CD4-positive, alpha-beta T cell treated with Interleukin-2 at 100 ng/mL for 4 hours (primary cell): Measurements from ENCODE around the gene DUSP16.
"Not testable (repeated sequence)": the region's sequence is repeated elsewhere in the genome, so short reads cannot be mapped to it uniquely, and the experiment has no call there.

ENCODE experiments used
- DNase-seq: peaks from one replicate; pipeline ENCODE4 v3.0.0-alpha.2; 2020; ENCODE audit warnings: low spot score

Gene DUSP16

GRCh38 chr12:12520273-12520672, 42.4 kb downstream of the DUSP16 start:
- no peak for DNase-seq

GRCh38 chr12:12519354-12519998, 43.2 kb downstream of the DUSP16 start:
- DNase-seq, result no peak

DNA sequence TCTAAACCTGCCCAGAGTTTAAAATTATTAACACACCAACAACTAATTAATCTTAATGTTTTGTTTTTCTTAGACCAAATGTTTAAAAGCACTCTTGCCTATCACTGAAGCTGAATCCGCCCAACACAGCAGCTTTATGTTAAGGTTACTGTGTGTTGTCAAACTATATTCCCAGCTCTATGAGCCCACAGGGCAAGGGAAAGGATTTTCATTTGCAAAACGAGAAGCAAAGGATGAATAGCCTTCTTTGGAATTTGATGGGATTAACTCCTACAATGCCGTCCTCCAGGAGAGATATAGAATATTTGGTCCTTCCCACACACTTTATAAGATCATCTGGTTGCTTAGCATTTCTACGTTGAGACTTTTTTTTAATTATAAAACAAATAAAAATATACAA, 43.7 kb downstream of the DUSP16 start:
- DNase-seq, result no peak

DNA sequence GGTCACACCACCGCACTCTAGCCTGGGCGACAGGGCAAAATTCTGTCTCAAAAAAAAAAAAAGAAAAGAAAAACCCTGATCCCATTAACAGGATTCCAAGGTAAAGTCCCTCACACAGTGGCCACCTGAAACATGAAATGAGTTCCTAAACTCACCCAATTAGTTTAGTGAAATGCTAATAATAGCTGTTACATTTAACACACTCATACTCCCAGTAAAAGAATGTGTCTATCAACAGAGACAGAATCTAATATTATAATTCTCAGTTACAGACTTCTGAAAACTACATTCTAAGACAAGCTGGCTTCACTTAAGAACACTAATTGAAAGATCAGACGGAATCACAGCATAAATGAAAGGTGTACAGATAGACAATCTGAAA, 44.2 kb downstream of the DUSP16 start:
- DNase-seq, result no peak

- DNase-seq, result no peak
These were observed 49.2 kb downstream of the DUSP16 start for GRCh38 chr12:12513416-12514006.

DNA sequence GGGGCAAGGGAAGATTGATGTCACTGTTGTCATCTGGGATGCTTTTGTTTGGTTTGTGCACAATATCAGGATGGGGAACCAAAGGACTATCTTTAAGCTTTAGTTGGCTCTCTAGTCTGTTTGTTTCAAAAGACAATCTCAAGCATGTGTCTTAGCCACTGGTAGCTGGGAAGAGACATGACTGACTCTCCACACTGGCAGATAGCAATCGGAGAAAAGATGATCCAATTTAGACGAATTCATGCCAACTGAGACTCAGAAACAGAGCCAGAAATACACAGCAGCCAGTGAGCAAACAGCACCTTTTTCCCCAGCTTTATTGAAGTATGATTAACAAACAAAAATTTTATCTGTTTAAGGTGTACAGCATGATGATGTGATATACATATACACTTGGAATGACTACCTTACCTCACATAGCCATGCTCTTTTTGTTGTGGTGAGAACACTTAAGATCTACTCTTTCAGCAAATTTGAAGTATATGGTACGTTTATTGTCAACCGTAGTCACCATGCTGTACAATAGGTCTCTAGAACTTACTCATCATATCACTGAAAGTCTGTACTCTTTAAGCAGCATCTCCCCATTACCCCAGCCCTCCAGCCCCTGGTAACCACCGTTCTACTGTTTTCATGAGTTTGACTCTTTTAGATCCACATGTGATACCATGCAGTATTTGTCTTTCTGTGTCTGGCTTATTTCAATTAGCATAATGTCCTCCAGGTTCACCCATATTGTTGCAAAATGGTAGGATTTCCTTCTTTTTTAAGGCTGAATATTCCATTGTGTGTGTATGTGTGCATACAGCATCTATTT, 50.6 kb downstream of the DUSP16 start:
- no peak for DNase-seq

DNA sequence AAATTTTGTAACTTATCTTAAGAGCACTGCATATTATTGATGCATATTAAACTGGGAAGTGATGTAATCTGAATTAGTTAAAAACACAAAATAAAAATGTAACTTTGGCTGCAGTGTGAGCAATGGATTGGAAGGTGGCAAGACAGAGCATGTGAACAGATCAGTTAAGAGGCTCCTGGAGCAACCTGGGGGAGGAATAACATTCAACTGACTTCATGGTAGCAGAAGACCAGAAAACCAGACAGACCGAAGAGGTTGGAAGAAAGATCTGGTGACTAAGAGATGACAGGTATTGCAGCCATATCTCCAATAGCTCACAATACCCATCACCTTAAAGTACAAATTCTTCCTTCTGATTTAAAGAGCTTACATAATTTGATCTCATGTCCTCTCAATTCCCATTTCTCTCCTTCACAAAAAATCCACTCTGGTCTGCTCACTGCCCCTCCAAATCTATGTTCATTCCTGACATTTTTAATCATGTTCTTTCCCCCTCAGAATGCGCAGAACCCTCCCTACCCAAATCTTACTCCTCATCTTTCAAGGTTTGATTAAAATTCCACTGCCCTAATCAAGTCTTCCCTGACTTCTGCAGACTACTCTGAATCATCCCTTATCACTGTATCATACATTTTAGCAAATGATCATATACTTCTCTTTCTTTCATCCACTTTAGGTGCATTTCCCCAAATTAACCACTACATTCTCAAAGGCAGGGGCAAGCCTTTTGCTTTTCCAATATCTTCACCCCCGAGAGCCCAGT, 51.5 kb downstream of the DUSP16 start:
- DNase-seq, result no peak

- DNase-seq, result no peak
These were observed 52.1 kb downstream of the DUSP16 start for GRCh38 chr12:12510551-12510950.

- DNase-seq, result no peak
These were observed 52.5 kb downstream of the DUSP16 start for GRCh38 chr12:12510141-12510540.

DNA sequence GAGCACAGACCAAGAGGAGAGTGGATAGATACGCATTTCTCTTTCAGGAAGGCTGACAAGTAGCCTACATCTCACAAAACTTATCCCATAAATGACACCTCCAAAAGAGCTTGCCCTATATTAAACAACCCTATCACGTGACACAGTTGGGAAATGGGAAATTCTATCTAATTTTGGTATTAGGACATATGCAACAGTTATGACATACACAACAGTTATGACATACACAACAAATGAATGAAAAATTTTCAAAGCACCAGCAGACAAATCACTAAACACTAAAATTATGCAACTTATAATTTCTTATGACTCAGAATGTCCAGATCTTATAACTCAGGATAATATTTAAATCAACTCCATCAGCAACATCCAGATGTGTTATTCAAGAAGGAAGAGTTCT, 54.1 kb downstream of the DUSP16 start:
- no peak for DNase-seq

DNA sequence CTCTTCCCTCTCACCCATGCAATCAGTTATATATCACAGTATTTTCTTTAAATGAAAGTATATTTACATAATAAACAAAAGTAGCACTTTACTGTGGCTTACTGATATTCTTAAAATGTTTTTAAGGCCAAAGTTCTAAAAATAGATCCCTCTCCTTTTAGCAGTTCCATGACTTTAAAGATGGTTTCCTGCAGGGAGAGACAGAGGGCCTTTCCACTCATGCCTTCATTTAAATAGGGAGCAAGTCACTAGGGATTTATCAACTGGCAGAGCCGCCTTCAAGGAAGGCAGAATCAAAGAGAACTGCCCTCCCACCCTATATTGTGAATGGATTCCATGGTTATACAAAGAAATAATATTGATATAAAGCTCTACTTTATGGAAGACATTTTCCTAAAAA, 55.5 kb downstream of the DUSP16 start:
- DNase-seq, result no peak

- DNase-seq, result no peak
These were observed 56.2 kb downstream of the DUSP16 start for GRCh38 chr12:12506496-12506890.

GRCh38 chr12:12505544-12506495, 56.8 kb downstream of the DUSP16 start:
- peak; percentile 24 for DNase-seq

GRCh38 chr12:12503384-12504078, 59.1 kb downstream of the DUSP16 start:
- peak; percentile 49 for DNase-seq

GRCh38 chr12:12502815-12503151, 59.9 kb downstream of the DUSP16 start:
- DNase-seq, result no peak

DNA sequence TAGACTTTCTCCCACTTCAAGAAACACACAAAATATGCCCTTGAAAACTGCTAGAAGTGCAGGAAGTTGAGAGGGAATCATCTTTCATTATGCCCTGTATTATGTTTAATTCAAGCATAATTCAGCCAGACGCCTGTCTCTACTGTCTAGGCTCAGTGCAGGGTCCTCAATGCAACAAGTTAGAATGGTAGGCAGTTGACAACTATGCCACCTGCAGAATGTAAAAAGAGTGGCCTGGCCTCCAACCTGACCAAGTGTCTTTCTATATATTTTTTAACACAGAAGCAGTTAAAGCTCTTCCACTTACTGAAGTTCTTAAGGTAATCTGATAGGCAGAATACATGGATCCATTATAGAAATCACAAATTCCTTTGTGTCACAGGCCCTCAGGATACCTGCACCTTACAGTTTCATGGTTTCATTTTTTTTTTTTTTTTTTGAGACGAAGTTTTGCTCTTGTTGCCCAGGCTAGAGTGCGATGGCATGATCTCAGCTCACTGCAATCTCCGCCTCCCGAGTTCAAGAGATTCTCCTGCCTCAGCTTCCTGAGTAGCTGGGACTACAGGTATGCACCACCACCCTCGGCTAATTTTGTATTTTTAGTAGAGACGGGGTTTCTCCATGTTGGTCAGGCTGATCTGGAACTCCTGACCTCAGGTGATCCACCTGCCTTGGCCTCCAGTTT, 60.4 kb downstream of the DUSP16 start:
- not testable (repeated sequence) for DNase-seq

GRCh38 chr12:12501121-12501520, 61.5 kb downstream of the DUSP16 start:
- no peak for DNase-seq

DNA sequence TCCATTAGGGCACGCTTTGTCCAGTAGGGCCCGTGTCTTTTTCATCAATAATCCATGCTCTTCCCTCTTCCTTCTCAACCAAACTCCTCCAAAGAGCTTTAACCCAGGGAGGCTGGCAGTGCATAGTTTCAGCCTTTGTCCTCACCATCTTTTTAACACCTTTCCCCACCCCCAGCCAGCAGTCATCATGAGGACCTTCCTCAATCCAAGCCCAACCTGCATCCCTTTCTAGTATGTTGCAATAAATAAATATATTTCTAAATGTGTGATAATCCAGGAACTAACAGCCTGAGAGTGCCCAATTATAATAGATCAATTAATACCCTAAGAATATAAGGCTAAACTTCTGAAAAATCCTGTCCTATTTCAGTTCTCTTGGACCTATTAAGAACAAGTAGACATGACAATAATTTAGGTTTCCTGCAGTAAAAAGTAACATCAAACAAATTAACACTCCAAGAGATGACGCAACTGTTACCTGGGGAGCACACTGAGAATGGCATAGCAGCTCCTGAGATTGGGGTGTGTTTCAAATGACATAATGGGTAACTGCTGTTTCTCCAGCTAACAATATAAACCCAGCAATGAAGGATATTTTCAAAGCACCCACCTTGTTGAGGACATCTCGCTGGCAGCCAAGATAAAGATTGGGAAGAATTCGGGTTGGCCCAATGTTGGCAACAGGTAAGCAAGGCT, 62.6 kb downstream of the DUSP16 start:
- DNase-seq, result no peak

DNA sequence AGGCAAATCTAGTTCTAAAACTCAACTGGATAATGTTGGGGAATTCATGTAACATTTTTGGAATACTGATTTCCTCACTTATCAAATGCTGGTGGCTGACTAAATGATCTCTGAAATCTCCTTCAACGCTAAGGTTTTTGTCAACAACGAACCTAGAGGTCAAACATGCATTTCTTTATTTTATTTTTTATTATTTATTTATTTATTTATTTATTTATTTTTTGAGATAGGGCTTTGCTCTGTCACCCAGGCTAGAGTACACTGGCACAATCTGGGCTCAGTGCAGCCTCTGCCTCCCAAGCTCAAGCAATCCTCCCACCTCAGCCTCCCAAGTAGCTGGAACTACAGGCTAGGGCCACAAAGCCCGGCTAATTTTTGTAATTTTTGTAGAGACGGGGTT, 64.5 kb downstream of the DUSP16 start:
- DNase-seq, result no peak

DNA sequence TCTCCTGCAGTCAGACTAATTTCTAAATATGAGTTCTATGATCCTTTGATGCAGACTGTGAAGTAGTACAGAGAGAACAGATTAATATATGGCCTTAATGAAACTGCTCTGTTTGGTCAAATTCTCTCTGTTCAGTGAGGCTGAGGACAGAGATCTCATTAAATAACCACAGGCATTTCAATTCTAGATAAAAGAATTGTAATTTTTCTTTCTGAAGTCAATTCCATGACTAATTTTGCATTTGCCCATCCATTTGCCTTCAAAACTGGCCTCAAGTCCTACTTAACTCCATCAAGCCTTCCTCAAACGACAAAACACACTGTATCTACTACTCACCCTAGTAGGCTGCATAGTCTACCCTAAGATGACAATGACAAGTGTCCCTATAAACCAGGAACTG, 67.1 kb downstream of the DUSP16 start:
- no peak for DNase-seq
